Cardiac fibroblast (primary cell): ENCODE results near the gene GABRR2.
A peak's percentile ranks its signal among the peaks of the same experiment; 100 is the strongest.

Experiments
- DNase-seq, 2 donors: peaks; one replicate each; pipeline versions ENCODE4 v3.0.0 to v3.0.0-alpha.2; 2010; ENCODE audit warnings: low read depth in 2 of 2
- H3K4me3 ChIP-seq, 2 donors: replicated peaks in 1 of 2; 1 replicate in 1 of 2; 2 replicates in 1 of 2; pipeline ENCODE4 v1.5.1; 2011; ENCODE audit warnings: low read depth in 2 of 2, low read length in 2 of 2, mild to moderate bottlenecking in 2 of 2, moderate library complexity in 1 of 2
- CTCF ChIP-seq: IDR thresholded peaks from one replicate; pipeline ENCODE4 v1.5.1; 2011; ENCODE audit warnings: low read depth, mild to moderate bottlenecking, low read length, inconsistent platforms

Gene GABRR2

GRCh38 chr6:89217299-89217910 lies 97.7 kb downstream of the GABRR2 start, which contains the start of gene GABRR1:
Gene GABRR1 (minus strand): TSS chr6:89217358. CDS start chr6:89217322, 36 bp downstream.
- TF ChIP-seq CTCF: no peak
- DNase-seq: no peak
- H3K4me3 ChIP-seq: no peak within 1 kb of the TSS

- no peak for DNase-seq
- H3K4me3 ChIP-seq: no peak overlapping the region
- no peak for TF ChIP-seq CTCF
Observed at GRCh38 chr6:89216411-89216810, 98.7 kb downstream of the GABRR2 start.

- TF ChIP-seq CTCF: no peak
- no peak for DNase-seq
- H3K4me3 ChIP-seq: no peak overlapping the region
Observed at GRCh38 chr6:89215391-89215790, 99.7 kb downstream of the GABRR2 start.

- DNase-seq: no peak
- TF ChIP-seq CTCF: no peak
- H3K4me3 ChIP-seq: no peak overlapping the region
Observed at GRCh38 chr6:89214197-89214596, 100.9 kb downstream of the GABRR2 start.

- no peak for TF ChIP-seq CTCF
- H3K4me3 ChIP-seq: no peak overlapping the region
- DNase-seq: no peak
Observed at GRCh38 chr6:89212472-89212871, 102.6 kb downstream of the GABRR2 start.

GRCh38 chr6:89209457-89209856 lies 105.6 kb downstream of the GABRR2 start:
- H3K4me3 ChIP-seq: no peak overlapping the region
- no peak for TF ChIP-seq CTCF
- DNase-seq: no peak

GRCh38 chr6:89208551-89208950 lies 106.5 kb downstream of the GABRR2 start:
- no peak for TF ChIP-seq CTCF
- DNase-seq: peak in 1 of 2 donors; percentile 8
- H3K4me3 ChIP-seq: no peak overlapping the region
